GM18870 (cell line): ENCODE results near the gene SLC16A8.
"Not testable (repeated sequence)": the region's sequence is repeated elsewhere in the genome, so short reads cannot be mapped to it uniquely, and the experiment has no call there.

Source experiments
- ATAC-seq: cut with Tn5 transposase; IDR thresholded peaks from one replicate; pipeline ENCODE4 v1.9.1; 2021; ENCODE audit warnings: moderate library complexity; ENCODE audit not compliant: unreplicated experiment

SLC16A8 gene, protein sequence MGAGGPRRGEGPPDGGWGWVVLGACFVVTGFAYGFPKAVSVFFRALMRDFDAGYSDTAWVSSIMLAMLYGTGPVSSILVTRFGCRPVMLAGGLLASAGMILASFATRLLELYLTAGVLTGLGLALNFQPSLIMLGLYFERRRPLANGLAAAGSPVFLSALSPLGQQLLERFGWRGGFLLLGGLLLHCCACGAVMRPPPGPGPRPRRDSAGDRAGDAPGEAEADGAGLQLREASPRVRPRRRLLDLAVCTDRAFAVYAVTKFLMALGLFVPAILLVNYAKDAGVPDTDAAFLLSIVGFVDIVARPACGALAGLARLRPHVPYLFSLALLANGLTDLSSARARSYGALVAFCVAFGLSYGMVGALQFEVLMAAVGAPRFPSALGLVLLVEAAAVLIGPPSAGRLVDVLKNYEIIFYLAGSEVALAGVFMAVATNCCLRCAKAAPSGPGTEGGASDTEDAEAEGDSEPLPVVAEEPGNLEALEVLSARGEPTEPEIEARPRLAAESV

DNA sequence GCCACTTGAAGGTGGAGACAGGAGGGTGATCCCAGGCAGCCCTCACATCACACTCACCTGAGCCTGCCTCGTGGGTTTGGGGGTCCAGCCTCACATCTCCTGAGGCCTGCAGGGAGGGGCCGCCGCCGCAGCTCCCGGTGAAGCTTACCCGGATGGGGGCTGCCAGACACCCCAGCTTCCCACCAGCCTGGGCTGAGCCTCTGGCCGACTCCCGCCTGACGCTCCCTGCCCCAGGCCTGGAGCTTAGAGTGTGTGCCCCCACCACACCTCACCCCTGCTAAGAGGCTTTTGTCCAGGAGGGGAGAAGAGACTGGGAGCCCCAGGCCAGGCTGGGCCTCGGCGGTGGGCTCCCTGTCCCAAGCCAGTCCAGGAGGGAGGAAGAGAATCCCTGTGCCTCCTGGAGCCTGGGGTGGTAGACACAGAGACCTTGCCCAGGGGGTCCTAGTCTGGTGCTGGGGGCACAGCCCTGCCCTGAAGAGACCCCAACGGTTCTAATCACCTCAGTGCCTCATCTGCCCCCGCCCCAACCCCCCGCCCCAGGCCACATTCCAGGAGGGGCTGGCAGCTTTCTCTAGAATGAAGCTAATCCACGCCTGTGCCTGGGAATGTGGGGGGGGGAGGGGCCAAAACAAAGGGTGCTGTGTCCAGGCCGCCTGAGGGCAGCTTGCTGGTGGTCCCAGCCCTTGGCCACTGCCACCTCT lies at the start of gene SLC16A8:
Gene SLC16A8 (minus strand): TSS at position 254 of the 701 bp plus-strand sequence. CDS start 1,311 bp downstream, outside the sequence.
- ATAC-seq = no peak

GRCh38 chr22:38133331-38133730 lies 49.3 kb upstream of the SLC16A8 start:
- ATAC-seq = no peak

DNA sequence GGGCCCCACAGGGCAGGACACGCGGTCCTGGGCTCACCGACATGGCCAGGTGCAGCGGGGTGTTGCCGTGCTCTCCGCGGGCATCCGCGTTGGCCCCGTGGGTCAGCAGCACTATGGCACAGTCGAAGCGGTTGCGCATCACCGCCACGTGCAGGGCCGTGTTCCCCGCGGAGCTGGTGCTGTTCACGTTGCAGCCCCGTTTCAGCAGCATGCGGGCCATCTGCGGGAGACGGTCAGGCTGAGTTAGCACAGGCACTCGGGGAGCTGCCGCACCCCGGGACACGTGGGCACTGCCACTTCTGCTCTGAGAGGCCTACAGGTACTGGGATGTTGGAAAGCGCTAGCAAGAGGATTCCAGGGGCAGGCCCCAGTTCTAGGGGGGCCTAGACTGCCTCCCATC lies 48.8 kb upstream of the SLC16A8 start:
- ATAC-seq = no peak

DNA sequence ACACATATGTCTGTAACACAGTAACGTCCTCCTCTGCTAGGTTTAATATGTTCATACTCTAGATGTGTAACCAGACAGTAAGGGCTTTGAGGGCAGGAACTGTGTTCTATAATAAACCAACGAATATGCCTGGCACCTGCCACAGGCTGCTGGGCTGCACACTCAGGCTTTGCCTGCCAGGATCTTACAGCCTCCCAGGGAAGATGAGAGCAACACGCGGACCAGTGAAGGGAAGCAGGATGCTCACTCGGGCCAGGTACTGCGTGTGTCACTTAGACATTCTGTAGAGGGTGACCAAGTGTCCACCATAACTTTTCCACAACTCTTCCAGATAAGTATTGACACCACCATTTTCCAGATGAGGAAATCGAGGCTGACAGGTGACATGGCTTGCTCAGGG lies 48.2 kb upstream of the SLC16A8 start:
- no peak for ATAC-seq

GRCh38 chr22:38131399-38131798 lies 47.4 kb upstream of the SLC16A8 start:
- ATAC-seq = no peak

GRCh38 chr22:38129856-38130255 lies 45.9 kb upstream of the SLC16A8 start:
- no peak for ATAC-seq

DNA sequence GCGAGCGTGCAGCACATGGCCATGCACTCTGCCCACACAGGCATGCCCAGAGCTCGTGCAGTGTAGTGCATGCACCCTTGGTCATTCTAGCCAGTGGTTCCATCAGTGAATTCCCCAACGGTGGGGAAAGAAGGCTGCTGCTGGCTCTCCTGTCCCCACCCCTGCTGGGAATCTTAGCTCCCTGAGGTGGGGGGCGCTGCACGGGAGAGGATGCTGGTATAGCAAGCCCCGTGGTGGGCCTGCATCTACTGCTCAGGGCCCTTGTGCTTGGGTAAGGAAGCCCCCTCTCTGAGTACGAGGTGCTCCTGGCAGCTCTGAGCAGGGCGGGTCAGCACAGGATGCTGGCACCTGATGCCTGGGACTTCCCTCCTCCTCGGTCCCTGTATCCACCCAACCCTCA lies 45.0 kb upstream of the SLC16A8 start:
- ATAC-seq = no peak

GRCh38 chr22:38127869-38128268 lies 43.9 kb upstream of the SLC16A8 start:
- ATAC-seq = no peak

GRCh38 chr22:38126928-38127668 lies 43.1 kb upstream of the SLC16A8 start:
- no peak for ATAC-seq

- ATAC-seq = no peak
Observed at GRCh38 chr22:38125751-38126201, 41.8 kb upstream of the SLC16A8 start.

- no peak for ATAC-seq
Observed at GRCh38 chr22:38125038-38125610, 41.1 kb upstream of the SLC16A8 start.

GRCh38 chr22:38124236-38124974 lies 40.4 kb upstream of the SLC16A8 start:
- ATAC-seq = no peak

DNA sequence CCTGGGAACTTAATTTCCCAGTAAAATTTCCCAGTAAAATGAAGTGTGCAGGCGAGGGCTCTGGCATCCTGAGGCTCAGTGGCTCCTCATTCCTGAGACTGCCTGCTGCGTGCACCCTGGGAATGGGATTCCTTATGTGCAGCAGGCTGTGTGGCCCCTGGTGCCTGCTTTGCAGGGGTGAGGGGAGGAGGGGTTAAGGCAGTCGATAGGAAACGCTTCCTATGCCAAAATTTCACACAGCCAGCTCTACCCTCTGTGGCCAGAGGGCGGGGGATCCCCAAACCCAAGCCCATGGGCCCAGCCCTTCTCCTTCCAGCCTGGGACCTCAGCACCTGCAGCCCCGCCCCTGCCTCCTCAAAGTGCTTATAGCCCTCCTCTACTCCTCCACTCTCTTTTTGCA lies 38.6 kb upstream of the SLC16A8 start:
- no peak for ATAC-seq

GRCh38 chr22:38120359-38121110 lies 36.6 kb upstream of the SLC16A8 start:
- no peak for ATAC-seq

- not testable (repeated sequence) for ATAC-seq
Observed at GRCh38 chr22:38118747-38119146, 34.8 kb upstream of the SLC16A8 start.

DNA sequence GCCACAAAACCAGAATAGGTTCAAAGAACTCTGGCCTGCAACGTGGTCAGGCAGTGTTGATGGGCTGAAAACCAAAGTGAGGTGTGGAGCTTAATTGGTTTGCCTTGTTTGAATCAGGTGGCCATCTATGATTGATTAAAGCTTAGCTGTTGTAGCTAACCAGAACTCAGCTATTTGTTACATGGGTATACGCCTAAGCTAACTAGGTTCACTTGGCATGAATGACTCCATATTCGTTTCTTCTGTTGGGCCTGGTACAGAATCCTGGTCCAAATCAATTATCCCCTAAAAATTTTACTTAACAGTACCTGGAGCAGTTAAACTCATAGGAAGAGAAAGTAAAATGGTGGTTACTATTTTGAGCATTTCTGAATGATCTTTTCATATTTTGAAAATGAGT lies 34.2 kb upstream of the SLC16A8 start:
- no peak for ATAC-seq

GRCh38 chr22:38117556-38117955 lies 33.6 kb upstream of the SLC16A8 start:
- ATAC-seq = not testable (repeated sequence)

GRCh38 chr22:38115423-38116205 lies 31.6 kb upstream of the SLC16A8 start:
- ATAC-seq = no peak
